Activated CD4-positive, alpha-beta T cell treated with anti-CD3 and anti-CD28 coated beads, Interleukin-10, Interleukin-2, amounts not matched to agents 100 ng/mL and 50 ng/mL, durations not matched to agents 16 hours and 8 hours (primary cell): ENCODE measurements around the gene RPS28.
"Not testable (repeated sequence)": the region's sequence is repeated elsewhere in the genome, so short reads cannot be mapped to it uniquely, and the experiment has no call there.

ENCODE experiments used
- DNase-seq: peaks from one replicate; pipeline ENCODE4 v3.0.0-alpha.2; 2020

The RPS28 gene

DNA sequence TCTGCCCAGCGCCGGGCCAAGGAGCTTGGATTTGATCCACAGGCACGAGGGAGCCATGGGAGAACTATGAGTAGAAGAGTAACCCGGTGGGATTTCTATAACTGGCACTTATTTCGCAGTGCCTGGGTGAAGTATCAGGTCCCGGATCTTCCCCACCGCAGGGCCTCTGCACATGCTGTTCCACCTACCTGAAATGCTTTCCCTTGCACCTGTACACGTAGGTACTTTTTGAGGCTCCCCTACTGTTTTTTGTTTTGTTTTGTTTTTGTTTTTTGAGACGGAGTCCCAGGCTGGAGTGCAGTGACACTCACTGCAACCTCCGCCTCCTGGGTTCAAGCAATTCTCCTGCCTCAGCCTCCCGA lies 22.2 kb downstream of the RPS28 start:
- no peak for DNase-seq

GRCh38 chr19:8349629-8350372 lies 28.5 kb downstream of the RPS28 start:
- not testable (repeated sequence) for DNase-seq

DNA sequence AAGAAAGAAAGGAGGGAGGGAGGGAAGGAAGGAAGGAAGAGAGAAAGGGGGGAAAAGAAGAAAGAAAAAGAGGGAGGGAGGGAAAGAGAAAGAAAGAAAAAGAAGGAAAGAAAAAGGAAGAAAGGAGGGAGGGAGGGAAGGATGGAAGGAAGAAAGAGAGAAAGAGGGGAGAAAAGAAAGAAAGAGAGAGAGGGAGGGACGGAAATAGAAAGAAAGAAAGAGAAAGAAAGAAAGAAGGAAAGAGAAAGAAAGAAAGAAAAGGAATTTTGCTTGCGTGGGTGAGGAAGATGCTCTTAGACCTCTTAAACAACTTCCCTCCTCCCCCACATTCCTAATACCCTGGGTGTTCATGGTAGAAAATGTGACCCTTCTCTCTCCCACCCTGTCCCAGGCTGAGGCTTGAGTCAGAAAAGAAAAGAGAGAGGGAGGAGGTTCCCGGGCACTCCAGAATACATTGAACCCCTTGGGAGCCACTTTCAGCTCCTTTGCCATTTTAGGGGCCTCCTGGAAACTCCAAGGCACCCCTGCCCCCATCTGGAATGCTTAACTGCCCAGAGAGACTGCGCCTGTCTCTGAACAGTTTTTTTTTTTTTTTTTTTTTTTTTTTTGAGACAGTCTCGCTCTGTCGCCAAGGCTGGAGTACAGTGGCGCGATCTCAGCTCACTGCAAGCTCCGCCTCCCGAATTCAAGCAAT lies 31.0 kb downstream of the RPS28 start:
- DNase-seq = no peak

DNA sequence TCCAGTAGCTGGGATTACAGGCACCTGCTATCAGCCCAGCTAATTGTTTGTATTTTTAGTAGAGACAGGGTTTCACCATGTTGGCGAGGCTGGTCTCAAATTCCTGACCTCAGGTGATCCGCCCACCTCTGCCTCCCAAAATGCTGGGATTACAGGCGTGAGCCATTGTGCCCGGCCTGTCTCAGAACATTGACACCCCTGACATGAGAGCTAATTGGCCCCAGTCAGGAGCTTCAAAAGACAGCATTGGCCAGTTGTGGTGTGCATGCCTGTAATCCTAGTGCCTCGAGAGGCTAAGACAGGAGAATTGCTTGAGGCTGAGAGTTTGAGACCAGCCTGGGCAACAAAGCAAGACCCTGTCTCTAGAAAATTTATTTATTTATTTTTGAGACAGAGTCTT lies 31.5 kb downstream of the RPS28 start:
- not testable (repeated sequence) for DNase-seq

DNA sequence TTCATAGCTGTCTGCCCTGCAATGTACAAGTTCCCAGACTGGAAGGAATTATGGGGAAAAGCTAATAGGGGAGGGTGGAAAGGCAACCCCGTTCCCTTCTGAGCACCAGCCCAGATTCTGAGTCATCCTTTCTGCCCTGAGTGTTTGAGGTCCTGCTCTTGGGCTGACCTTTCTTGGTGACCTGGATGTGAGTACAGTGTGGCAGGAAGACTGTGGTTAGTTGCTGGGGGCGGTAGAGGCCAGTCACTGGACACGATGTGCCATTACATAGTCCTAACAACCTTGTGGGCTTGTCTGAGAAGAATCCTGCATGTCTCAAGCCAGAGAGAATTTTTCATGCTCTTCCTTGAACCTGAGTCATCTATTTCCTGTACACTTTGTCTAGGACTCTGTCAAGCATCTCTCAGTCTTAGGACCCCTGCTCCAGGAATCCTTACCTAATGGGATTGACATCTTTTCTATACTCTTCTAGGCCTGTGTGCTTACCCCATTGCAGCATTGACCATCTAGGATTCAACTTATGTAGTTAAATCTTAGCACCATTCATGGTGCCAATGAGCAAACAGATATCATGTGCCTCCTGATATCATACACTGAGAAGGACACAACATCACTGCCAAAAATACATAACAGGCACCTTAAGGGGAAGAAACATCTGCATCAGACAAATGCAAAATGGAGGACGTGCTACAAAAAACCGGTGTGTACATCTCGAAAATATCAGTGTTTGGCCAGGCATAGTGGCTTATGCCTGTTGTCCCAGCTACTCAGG lies 34.5 kb downstream of the RPS28 start:
- DNase-seq = no peak

GRCh38 chr19:8357007-8357521 lies 35.8 kb downstream of the RPS28 start:
- DNase-seq = no peak

- no peak for DNase-seq
Observed at GRCh38 chr19:8358948-8359347, 37.7 kb downstream of the RPS28 start.

GRCh38 chr19:8360196-8360595 lies 38.9 kb downstream of the RPS28 start:
- DNase-seq = no peak

- peak; percentile 18 for DNase-seq
Observed at GRCh38 chr19:8361921-8362793, 40.9 kb downstream of the RPS28 start.

DNA sequence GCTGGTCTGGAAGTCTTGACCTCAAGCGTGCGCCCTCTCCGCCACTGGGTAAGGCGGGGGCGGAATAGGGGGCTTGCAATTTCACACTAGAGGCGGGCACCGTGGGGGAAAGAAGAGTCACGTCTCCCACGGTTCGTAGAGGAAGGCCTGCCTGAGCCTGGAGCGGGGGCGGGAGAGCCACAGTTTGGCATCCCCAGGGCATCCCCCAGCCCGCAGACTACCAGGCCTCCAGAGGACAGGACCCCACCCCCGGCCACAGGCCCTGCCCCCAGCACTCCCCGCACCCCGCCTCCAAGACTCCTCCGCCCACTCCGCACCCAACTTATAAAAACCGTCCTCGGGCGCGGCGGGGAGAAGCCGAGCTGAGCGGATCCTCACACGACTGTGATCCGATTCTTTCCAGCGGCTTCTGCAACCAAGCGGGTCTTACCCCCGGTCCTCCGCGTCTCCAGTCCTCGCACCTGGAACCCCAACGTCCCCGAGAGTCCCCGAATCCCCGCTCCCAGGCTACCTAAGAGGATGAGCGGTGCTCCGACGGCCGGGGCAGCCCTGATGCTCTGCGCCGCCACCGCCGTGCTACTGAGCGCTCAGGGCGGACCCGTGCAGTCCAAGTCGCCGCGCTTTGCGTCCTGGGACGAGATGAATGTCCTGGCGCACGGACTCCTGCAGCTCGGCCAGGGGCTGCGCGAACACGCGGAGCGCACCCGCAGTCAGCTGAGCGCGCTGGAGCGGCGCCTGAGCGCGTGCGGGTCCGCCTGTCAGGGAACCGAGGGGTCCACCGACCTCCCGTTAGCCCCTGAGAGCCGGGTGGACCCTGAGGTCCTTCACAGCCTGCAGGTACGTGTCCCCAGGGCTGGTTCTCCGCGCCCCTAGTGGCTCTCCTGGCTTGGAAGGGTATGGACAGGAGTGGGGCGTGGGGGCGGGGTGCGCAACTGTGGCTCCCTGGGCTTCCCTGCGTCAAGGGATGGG lies 42.8 kb downstream of the RPS28 start, which contains the start of gene ANGPTL4:
Gene ANGPTL4 (plus strand): TSS at position 353 of the 969 bp plus-strand sequence. CDS start 167 bp downstream, at position 520.
- peak; percentile 57 for DNase-seq

DNA sequence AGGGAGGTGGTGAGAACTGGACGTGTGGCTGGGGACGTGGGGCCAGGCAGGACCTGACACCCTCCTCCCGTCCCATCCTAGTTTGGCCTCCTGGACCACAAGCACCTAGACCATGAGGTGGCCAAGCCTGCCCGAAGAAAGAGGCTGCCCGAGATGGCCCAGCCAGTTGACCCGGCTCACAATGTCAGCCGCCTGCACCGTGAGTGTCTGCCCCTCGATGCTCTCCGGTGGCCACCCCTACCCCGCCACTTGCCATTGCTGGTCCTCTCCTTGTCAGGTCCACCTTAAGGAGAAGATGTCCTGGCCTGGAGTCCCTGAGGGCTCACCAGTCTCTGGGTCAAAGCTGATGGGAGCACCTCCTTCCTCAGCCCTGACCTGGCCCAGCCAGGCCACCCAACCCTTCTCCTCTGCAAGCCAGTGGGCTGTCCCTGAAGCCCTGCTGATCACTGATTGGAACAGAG lies 44.9 kb downstream of the RPS28 start:
- no peak for DNase-seq

DNA sequence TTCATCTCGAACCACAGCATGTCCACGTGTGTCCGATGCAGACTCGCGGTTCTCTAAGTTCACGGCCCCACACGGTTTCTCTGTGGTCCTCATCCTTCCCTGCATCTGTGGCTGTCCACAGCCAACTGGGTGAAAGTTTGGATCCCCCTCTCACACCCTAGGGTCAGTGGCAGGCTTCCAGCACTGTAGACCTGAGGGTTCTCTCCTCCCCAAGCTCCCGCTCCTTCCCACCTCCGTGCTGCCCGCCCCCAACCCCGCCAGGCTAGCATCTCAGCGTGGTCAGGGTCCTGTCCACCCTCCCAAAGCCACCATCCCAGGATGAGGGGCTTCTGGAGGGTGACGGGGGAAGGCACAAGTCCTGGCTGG lies 45.6 kb downstream of the RPS28 start:
- DNase-seq = no peak

DNA sequence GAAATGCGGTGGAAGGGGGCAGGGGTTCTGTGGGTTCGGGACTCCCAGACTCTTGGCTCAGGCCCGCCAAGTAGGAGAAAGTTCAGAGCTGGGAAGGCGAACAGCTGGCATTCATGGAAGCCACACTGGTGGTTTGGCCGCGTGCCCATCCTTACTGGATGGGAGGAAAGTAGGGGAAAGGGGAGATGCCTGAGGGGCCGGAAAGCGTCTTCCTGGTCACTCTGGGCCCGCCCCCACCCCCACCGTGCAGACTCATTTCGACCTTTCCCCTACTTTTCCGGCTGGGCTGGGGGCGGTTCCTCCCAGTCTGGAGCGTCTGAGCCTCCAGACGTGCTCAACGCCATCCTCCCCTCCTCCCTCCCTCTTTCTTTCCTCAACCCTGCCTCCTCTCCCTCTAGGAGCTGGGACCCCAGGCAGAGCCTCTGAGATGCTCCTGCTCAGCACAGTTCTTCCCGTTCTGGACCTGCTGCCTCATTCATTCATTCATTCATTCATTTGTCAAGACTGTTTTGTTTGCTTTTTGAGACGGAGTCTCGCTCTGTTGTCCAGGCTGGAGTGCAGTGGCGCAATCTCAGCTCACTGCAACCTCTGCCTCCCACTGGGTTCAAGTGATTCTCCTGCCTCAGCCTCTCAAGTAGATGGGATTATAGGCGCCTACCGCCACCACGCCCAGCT lies 46.2 kb downstream of the RPS28 start:
- no peak for DNase-seq

DNA sequence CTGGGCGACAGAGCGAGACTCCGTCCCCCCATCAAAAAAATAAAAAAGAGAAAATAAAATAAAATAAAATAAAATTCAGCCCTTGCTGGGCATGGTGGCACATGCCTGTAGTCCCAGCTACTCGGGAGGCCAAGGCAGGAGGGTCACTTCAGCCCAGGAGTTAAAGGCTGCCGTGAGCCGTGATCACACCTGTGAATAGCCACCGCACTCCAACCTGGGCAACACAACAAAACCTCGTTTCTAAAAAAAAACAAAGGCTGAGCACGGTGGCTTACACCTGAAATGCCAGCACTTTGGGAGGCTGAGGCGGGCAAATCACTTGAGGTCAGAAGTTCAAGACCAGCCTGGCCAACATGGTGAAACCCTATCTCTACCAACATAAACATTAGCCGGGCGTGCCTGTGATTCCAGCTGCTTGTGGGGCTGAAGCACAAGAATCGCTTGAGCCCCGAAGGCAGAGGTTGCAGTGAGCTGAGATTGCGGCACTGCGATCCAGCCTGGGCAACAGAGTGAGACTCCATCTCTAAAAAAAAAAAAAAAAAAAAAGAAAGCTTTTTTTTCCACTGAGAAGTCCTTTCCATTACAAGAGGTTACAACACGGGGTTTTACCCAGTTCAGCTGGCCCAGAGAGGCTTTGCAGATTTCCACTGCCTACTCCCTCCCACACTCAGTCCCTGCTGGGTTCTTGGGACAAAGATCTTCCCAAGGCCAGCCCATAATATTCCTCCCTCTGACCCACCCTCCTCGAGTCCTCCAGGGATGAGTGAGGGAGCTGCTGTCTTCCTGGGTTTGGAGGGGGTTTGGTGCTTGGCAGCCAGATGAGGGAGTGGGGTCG lies 49.1 kb downstream of the RPS28 start:
- no peak for DNase-seq

- DNase-seq = no peak
Observed at GRCh38 chr19:8371011-8371804, 49.9 kb downstream of the RPS28 start.
